ENCODE data around the gene NUCB1. TPM values are rescaled to one million over a fixed set of nuclear protein-coding genes. Genes with fewer than 3 reads are reported as not detected.
"Not testable (repeated sequence)": the region's sequence is repeated elsewhere in the genome, so short reads cannot be mapped to it uniquely, and the experiment has no call there.

The NUCB1 gene
- total and polyA plus RNA-seq, 7 experiments from 2014 or later, result 70.5 to 252 (median 142) TPM

DNA sequence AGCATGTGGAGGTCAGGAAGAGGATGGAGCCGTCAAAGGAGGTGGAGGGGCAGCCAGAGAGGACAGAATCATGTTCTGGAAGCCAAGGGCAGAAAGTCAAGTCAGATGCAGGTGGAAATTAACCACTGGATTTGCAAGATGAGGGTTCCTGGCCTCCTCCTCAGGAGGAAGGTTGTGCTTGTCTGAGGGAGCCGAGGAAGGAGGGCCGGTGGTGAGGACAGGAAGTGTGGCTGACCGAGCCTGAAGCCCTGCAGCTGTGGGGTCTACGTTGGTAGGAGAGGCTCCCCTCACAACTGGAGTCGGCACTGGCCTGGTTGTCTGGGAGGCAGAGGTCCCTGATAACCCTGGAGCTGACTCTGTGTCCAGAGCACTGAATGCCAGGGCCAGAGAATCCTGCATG is 18.0 kb downstream of the NUCB1 start:
- Histone ChIP-seq H3K4me1 (ENCODE audit: control insufficient read depth in 2 of 2, insufficient read depth in 2 of 2, low read length in 2 of 2) (no peaks in the 10 kb centered on the region), H3K27me3 (ENCODE audit: control insufficient read depth in 2 of 2, insufficient read depth in 2 of 2, low read length in 2 of 2) (no peaks in the 10 kb centered on the region), H3K36me3 (ENCODE audit: control insufficient read depth in 2 of 3, insufficient read depth in 3 of 3, low read length in 3 of 3) (peaks cover 0 to 70% (median 14%) of the 10 kb centered on the region in 3 experiments), H3K4me3 (ENCODE audit: low read length) (no peak overlapping the region), H3K9me3 (ENCODE audit: control insufficient read depth in 2 of 3, low read length in 3 of 3) (no peaks in the 10 kb centered on the region), H3K27ac (ENCODE audit: low read depth, low read length) (no peak overlapping the region)
- POLR2A ChIA-PET, result no interaction called here
- DNase-seq (no peak), ATAC-seq (no peak)
- no peaks in the 10 kb centered on the region for H3K9me3 Mint-ChIP-seq
- H3K36me3 Mint-ChIP-seq, result peaks cover 0 to 38% (median 19%) of the 10 kb centered on the region in 5 donors
- H3K4me3 Mint-ChIP-seq, result no peak overlapping the region
- no peaks in the 10 kb centered on the region for H3K27me3 Mint-ChIP-seq
- intact Hi-C loops (cut with micrococcal nuclease), result no loop called here
- CTCF ChIA-PET, result no interaction called here
- H3K4me1 Mint-ChIP-seq, result peaks cover 0 to 4% (median 0%) of the 10 kb centered on the region in 7 donors
- no peak overlapping the region for H3K27ac Mint-ChIP-seq

DNA sequence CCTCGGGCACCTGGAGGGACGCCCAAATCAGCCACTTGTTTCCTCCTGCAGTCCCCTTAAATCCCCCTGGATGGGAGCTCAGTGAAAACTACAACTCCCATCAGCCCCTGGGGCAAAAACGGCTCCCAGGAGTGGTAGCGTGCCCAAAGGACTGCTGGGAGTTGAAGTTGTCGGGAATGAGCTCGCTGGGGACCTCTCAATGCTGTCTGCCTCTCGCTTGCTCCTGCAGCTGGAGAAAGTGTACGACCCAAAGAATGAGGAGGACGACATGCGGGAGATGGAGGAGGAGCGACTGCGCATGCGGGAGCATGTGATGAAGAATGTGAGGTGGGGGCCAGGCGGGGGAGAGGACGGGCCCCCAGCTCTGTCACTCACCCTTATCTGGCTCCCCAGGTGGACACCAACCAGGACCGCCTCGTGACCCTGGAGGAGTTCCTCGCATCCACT is 18.7 kb downstream of the NUCB1 start:
- Mint-ChIP-seq H3K4me3 (no peak overlapping the region), H3K27me3 (no peaks in the 10 kb centered on the region), H3K36me3 (peaks cover 0 to 37% (median 16%) of the 10 kb centered on the region in 5 donors), H3K9me3 (no peaks in the 10 kb centered on the region), H3K27ac (peak overlapping the region in 1 of 9 donors; percentile 38), H3K4me1 (peaks cover 0 to 4% (median 0%) of the 10 kb centered on the region in 7 donors)
- ATAC-seq (peak; percentile 57), DNase-seq (no peak)
- ChIA-PET CTCF (interaction anchor here (0.7 kb wide), 1 partner anchor 697 kb away, joined by 3 read pairs; no protein-coding TSS in a partner anchor), POLR2A (no interaction called here)
- Histone ChIP-seq H3K27ac (ENCODE audit: low read depth, low read length) (no peak overlapping the region), H3K4me1 (ENCODE audit: control insufficient read depth in 2 of 2, insufficient read depth in 2 of 2, low read length in 2 of 2) (no peaks in the 10 kb centered on the region), H3K4me3 (ENCODE audit: low read length) (no peak overlapping the region), H3K36me3 (ENCODE audit: control insufficient read depth in 2 of 3, insufficient read depth in 3 of 3, low read length in 3 of 3) (peaks cover 0 to 65% (median 8%) of the 10 kb centered on the region in 3 experiments), H3K9me3 (ENCODE audit: control insufficient read depth in 2 of 3, low read length in 3 of 3) (no peaks in the 10 kb centered on the region), H3K27me3 (ENCODE audit: control insufficient read depth in 2 of 2, insufficient read depth in 2 of 2, low read length in 2 of 2) (no peaks in the 10 kb centered on the region)
- intact Hi-C loops (cut with micrococcal nuclease), result no loop called here

DNA sequence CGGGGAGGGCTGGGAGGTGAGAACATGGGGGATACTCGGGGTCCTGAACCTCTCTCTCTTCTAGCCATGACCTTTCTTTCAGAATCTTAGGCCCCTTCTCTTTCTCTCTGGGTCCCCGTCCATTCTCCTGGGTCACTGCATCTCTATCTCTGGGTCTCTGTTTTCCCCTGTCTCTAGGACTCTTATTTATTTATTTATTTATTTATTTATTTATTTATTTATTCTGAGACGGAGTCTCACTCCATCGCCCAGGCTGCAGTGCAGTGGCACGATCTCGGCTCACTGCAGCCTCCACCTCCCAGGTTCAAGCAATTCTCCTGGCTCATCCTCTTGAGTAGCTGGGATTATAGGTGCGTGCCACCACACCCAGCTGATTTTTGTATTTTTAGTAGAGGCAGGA is 19.2 kb downstream of the NUCB1 start:
- ATAC-seq; intact Hi-C loops (cut with micrococcal nuclease); DNase-seq; H3K4me1 Mint-ChIP-seq; H3K9me3 ChIP-seq (ENCODE audit: control insufficient read depth in 2 of 3, low read length in 3 of 3); POLR2A ChIA-PET; H3K27me3 Mint-ChIP-seq; H3K27me3 ChIP-seq (ENCODE audit: control insufficient read depth in 2 of 2, insufficient read depth in 2 of 2, low read length in 2 of 2); H3K27ac ChIP-seq (ENCODE audit: low read depth, low read length); H3K4me1 ChIP-seq (ENCODE audit: control insufficient read depth in 2 of 2, insufficient read depth in 2 of 2, low read length in 2 of 2); H3K9me3 Mint-ChIP-seq; H3K4me3 ChIP-seq (ENCODE audit: low read length); H3K4me3 Mint-ChIP-seq: not testable (repeated sequence)
- H3K36me3 Mint-ChIP-seq, result peaks cover 0 to 34% (median 13%) of the 10 kb centered on the region in 5 donors
- CTCF ChIA-PET, result interaction anchor here (0.7 kb wide), 1 partner anchor 697 kb away, joined by 3 read pairs; no protein-coding TSS in a partner anchor
- H3K36me3 ChIP-seq (ENCODE audit: control insufficient read depth in 2 of 3, insufficient read depth in 3 of 3, low read length in 3 of 3), result peaks cover 0 to 61% (median 6%) of the 10 kb centered on the region in 3 experiments
- peak overlapping the region in 1 of 9 donors; percentile 49 for H3K27ac Mint-ChIP-seq

DNA sequence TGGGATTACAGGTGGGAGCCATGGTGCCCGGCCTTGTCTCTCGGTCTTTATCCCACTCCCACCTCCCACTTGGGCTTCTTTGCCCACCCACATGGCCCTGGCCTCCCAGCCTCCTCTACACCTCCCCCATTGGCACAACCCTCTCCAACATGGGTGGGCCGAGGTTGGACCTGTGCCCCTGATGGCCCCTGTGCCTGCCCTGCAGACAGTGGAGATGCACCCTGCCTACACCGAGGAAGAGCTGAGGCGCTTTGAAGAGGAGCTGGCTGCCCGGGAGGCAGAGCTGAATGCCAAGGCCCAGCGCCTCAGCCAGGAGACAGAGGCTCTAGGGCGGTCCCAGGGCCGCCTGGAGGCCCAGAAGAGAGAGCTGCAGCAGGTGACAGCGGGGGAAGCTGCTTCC is 20.8 kb downstream of the NUCB1 start:
- H3K27me3 ChIP-seq (ENCODE audit: control insufficient read depth in 2 of 2, insufficient read depth in 2 of 2, low read length in 2 of 2), result no peaks in the 10 kb centered on the region
- Mint-ChIP-seq H3K36me3 (peaks cover 0 to 28% (median 7%) of the 10 kb centered on the region in 5 donors), H3K4me3 (no peak overlapping the region), H3K27me3 (no peaks in the 10 kb centered on the region), H3K9me3 (no peaks in the 10 kb centered on the region), H3K4me1 (peaks cover 0 to under 1% (median 0%) of the 10 kb centered on the region in 7 donors), H3K27ac (no peak overlapping the region)
- H3K36me3 ChIP-seq (ENCODE audit: control insufficient read depth in 2 of 3, insufficient read depth in 3 of 3, low read length in 3 of 3), result peaks cover 0 to 51% (median 3%) of the 10 kb centered on the region in 3 experiments
- CTCF ChIA-PET, result no interaction called here
- ATAC-seq (no peak), DNase-seq (no peak)
- intact Hi-C loops (cut with micrococcal nuclease), result no loop called here
- no peak overlapping the region for H3K27ac ChIP-seq (ENCODE audit: low read depth, low read length)
- no peaks in the 10 kb centered on the region for H3K9me3 ChIP-seq (ENCODE audit: control insufficient read depth in 2 of 3, low read length in 3 of 3)
- POLR2A ChIA-PET, result interaction anchor here (0.9 kb wide), 1 partner anchor 12 kb away, joined by 3 read pairs; no protein-coding TSS in a partner anchor
- H3K4me1 ChIP-seq (ENCODE audit: control insufficient read depth in 2 of 2, insufficient read depth in 2 of 2, low read length in 2 of 2), result no peaks in the 10 kb centered on the region
- H3K4me3 ChIP-seq (ENCODE audit: low read length), result no peak overlapping the region

DNA sequence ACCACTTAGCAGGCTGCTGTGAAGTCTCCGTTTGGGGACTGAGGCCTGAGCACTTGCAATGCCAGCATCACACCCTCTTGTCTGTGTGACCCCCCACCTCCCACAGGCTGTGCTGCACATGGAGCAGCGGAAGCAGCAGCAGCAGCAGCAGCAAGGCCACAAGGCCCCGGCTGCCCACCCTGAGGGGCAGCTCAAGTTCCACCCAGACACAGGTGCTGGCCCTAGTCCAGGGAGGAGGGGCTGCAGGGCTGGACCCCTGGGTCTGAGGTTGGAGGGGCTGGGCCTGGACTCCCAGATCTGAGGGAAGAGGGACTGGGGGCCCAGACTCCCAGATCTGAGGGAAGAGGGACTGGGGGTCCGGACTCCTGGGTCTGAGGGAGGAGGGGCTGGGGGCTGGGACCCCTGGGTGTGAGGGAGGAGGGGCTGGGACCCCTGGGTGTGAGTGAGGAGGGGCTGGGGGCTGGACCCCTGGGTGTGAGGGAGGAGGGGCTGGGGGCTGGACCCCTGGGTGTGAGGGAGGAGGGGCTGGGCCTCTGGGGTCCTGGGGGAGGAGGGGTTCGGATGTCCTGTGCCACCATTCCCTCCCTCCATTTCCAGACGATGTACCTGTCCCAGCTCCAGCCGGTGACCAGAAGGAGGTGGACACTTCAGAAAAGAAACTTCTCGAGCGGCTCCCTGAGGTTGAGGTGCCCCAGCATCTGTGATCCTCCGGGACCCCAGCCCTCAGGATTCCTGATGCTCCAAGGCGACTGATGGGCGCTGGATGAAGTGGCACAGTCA is 21.8 kb downstream of the NUCB1 start:
- peaks cover 0 to 7% (median 2%) of the 10 kb centered on the region in 7 donors for H3K4me1 Mint-ChIP-seq
- Histone ChIP-seq H3K36me3 (ENCODE audit: control insufficient read depth in 2 of 3, insufficient read depth in 3 of 3, low read length in 3 of 3) (peaks cover 0 to 44% (median 3%) of the 10 kb centered on the region in 3 experiments), H3K27me3 (ENCODE audit: control insufficient read depth in 2 of 2, insufficient read depth in 2 of 2, low read length in 2 of 2) (no peaks in the 10 kb centered on the region), H3K9me3 (ENCODE audit: control insufficient read depth in 2 of 3, low read length in 3 of 3) (no peaks in the 10 kb centered on the region), H3K4me1 (ENCODE audit: control insufficient read depth in 2 of 2, insufficient read depth in 2 of 2, low read length in 2 of 2) (no peaks in the 10 kb centered on the region), H3K27ac (ENCODE audit: low read depth, low read length) (no peak overlapping the region), H3K4me3 (ENCODE audit: low read length) (no peak overlapping the region)
- H3K36me3 Mint-ChIP-seq, result peaks cover 0 to 26% (median 5%) of the 10 kb centered on the region in 5 donors
- ChIA-PET POLR2A (interaction anchor here (0.9 kb wide), 1 partner anchor 11 kb away, joined by 3 read pairs; no protein-coding TSS in a partner anchor), CTCF (no interaction called here)
- no peaks in the 10 kb centered on the region for H3K27me3 Mint-ChIP-seq
- H3K9me3 Mint-ChIP-seq, result no peaks in the 10 kb centered on the region
- H3K4me3 Mint-ChIP-seq, result no peak overlapping the region
- DNase-seq (no peak), ATAC-seq (no peak)
- intact Hi-C loops (cut with micrococcal nuclease), result no loop called here
- H3K27ac Mint-ChIP-seq, result no peak overlapping the region

DNA sequence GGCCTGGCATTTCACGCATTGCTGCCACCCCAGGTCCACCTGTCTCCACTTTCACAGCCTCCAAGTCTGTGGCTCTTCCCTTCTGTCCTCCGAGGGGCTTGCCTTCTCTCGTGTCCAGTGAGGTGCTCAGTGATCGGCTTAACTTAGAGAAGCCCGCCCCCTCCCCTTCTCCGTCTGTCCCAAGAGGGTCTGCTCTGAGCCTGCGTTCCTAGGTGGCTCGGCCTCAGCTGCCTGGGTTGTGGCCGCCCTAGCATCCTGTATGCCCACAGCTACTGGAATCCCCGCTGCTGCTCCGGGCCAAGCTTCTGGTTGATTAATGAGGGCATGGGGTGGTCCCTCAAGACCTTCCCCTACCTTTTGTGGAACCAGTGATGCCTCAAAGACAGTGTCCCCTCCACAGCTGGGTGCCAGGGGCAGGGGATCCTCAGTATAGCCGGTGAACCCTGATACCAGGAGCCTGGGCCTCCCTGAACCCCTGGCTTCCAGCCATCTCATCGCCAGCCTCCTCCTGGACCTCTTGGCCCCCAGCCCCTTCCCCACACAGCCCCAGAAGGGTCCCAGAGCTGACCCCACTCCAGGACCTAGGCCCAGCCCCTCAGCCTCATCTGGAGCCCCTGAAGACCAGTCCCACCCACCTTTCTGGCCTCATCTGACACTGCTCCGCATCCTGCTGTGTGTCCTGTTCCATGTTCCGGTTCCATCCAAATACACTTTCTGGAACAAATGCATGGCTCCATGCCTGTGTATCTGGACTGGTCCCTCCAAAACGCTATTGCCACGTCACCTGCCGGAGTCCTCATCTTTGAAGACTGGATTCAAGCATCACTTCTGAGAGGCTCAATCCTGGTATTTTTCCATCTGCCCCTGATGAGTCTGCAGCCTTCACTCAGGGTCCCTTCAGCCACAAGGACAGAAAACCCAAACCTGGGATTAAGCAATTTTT is 22.7 kb downstream of the NUCB1 start:
- H3K36me3 Mint-ChIP-seq, result peaks cover 0 to 23% (median 2%) of the 10 kb centered on the region in 5 donors
- H3K4me1 ChIP-seq (ENCODE audit: control insufficient read depth in 2 of 2, insufficient read depth in 2 of 2, low read length in 2 of 2), result no peaks in the 10 kb centered on the region
- CTCF ChIA-PET, result no interaction called here
- H3K36me3 ChIP-seq (ENCODE audit: control insufficient read depth in 2 of 3, insufficient read depth in 3 of 3, low read length in 3 of 3), result peaks cover 0 to 42% (median 3%) of the 10 kb centered on the region in 3 experiments
- no peak for ATAC-seq
- peak overlapping the region in 2 of 9 donors; percentile 48 to 56 for H3K27ac Mint-ChIP-seq
- no peak overlapping the region for H3K27ac ChIP-seq (ENCODE audit: low read depth, low read length)
- intact Hi-C loops (cut with micrococcal nuclease), result no loop called here
- no peaks in the 10 kb centered on the region for H3K9me3 ChIP-seq (ENCODE audit: control insufficient read depth in 2 of 3, low read length in 3 of 3)
- H3K27me3 Mint-ChIP-seq, result no peaks in the 10 kb centered on the region
- POLR2A ChIA-PET, result no interaction called here
- no peak overlapping the region for H3K4me3 ChIP-seq (ENCODE audit: low read length)
- H3K9me3 Mint-ChIP-seq, result no peaks in the 10 kb centered on the region
- H3K4me3 Mint-ChIP-seq, result no peak overlapping the region
- no peak for DNase-seq
- H3K27me3 ChIP-seq (ENCODE audit: control insufficient read depth in 2 of 2, insufficient read depth in 2 of 2, low read length in 2 of 2), result no peaks in the 10 kb centered on the region
- H3K4me1 Mint-ChIP-seq, result peaks cover 0 to 10% (median 4%) of the 10 kb centered on the region in 7 donors

All from naive thymus-derived CD4-positive, alpha-beta T cell (primary cell).